ENCODE results near the gene CELF2.

DNA sequence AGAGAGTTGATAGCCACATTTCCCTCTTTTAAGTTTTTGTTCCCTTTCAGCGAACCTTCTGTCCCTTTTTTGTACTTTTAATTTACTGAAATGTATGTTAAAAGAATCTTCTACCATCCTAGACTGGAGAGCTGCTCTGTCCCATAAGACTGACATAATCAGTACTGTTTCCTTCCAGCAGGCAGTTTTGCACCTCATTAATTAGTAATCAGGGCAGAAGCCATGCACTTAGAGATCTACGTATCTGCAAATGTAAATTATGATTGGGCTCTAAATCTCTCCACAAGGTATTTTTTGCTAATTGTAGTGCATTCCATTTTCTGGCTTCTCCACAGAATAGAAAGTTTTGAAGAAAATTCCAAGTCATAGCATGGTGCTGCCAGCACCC is 232.1 kb downstream of the CELF2 start:
- TF ChIP-seq, protein P1, sequence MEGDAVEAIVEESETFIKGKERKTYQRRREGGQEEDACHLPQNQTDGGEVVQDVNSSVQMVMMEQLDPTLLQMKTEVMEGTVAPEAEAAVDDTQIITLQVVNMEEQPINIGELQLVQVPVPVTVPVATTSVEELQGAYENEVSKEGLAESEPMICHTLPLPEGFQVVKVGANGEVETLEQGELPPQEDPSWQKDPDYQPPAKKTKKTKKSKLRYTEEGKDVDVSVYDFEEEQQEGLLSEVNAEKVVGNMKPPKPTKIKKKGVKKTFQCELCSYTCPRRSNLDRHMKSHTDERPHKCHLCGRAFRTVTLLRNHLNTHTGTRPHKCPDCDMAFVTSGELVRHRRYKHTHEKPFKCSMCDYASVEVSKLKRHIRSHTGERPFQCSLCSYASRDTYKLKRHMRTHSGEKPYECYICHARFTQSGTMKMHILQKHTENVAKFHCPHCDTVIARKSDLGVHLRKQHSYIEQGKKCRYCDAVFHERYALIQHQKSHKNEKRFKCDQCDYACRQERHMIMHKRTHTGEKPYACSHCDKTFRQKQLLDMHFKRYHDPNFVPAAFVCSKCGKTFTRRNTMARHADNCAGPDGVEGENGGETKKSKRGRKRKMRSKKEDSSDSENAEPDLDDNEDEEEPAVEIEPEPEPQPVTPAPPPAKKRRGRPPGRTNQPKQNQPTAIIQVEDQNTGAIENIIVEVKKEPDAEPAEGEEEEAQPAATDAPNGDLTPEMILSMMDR (IDR thresholded peaks at IDR 0.05), result no peak
- TF ChIP-seq POLR2AphosphoS5 (IDR thresholded peaks at IDR 0.05; ENCODE audit: insufficient read depth in 1 of 2, low read depth in 1 of 2) (no peak), POLR2A (IDR thresholded peaks at IDR 0.05) (no peak)

Measured in vagina (tissue), 2 donors.